ENCODE measurements around the gene DROSHA.

Gene DROSHA

DNA sequence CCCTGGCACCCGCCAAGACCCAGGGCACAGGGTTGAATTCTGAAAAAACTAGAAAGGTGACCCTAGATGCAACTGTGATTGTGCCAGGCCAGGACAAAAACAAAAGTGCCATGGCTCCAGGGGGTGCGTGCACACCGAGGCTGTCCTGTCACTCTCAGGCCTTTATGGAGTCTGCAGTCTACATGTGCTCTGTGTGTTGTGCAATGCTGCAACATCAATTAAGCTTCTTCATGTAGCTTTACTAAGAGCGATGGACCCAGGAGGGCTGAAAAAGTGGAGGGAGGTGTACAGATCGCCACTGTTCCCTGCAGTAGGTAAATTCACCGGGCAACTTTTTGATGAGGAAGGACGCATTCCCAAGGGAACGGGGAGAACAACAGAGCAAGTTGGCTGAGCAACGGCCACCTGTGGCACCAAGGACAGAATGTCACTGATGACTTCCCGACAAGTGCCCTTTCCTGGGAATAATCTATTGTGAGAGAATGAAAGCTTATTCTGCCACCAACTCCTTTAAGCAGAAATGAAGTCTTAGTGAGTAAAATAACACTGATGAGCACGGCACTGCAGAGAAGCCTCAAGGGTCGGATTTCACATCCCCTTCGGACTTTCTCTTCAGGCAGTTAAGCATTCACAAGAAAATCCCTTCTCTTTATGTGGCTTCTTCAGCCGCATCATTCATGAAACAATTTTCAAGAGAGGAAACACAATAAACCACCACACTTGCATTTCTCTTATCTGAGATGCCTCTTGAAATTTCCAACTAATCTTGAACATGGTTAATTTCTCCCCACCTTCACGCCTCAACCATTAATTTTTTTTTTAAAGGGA lies 149.6 kb downstream of the DROSHA start:
- H3K4me2 ChIP-seq (ENCODE audit: insufficient read depth, low read length): no peak overlapping the region
- no peaks in the 10 kb centered on the region for H3K27me3 ChIP-seq (ENCODE audit: insufficient read depth, low read length, poor library complexity)
- TF ChIP-seq EZH2 (IDR thresholded peaks at IDR 0.05; ENCODE audit: borderline replicate concordance, low read depth, low read length, severe bottlenecking): no peak
- TF ChIP-seq, protein P1, sequence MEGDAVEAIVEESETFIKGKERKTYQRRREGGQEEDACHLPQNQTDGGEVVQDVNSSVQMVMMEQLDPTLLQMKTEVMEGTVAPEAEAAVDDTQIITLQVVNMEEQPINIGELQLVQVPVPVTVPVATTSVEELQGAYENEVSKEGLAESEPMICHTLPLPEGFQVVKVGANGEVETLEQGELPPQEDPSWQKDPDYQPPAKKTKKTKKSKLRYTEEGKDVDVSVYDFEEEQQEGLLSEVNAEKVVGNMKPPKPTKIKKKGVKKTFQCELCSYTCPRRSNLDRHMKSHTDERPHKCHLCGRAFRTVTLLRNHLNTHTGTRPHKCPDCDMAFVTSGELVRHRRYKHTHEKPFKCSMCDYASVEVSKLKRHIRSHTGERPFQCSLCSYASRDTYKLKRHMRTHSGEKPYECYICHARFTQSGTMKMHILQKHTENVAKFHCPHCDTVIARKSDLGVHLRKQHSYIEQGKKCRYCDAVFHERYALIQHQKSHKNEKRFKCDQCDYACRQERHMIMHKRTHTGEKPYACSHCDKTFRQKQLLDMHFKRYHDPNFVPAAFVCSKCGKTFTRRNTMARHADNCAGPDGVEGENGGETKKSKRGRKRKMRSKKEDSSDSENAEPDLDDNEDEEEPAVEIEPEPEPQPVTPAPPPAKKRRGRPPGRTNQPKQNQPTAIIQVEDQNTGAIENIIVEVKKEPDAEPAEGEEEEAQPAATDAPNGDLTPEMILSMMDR (IDR thresholded peaks at IDR 0.05; ENCODE audit: borderline replicate concordance, extremely low read depth, low read length, poor library complexity, severe bottlenecking): no peak
- no peak overlapping the region for H3K9ac ChIP-seq (ENCODE audit: low read depth, low read length)
- H3K79me2 ChIP-seq (ENCODE audit: insufficient read depth, low read length): no peaks in the 10 kb centered on the region
- no peak overlapping the region for H2AFZ ChIP-seq (ENCODE audit: low read depth, low read length)
- no peaks in the 10 kb centered on the region for H3K36me3 ChIP-seq (ENCODE audit: insufficient read depth, low read length)
- H3K4me3 ChIP-seq (ENCODE audit: low read depth in 1 of 2, low read length in 2 of 2): no peak overlapping the region
- no peaks in the 10 kb centered on the region for H3K9me3 ChIP-seq (ENCODE audit: insufficient read depth, low read length, severe bottlenecking)
- DNase-seq (no peak), ATAC-seq (ENCODE audit: insufficient read depth, low read depth) (no peak)
- H3K27ac ChIP-seq (ENCODE audit: low read length): no peak overlapping the region
- no peaks in the 10 kb centered on the region for H3K4me1 ChIP-seq (ENCODE audit: insufficient read depth, low read length)
- no peaks in the 10 kb centered on the region for H4K20me1 ChIP-seq (ENCODE audit: insufficient read depth, low read length)

DNA sequence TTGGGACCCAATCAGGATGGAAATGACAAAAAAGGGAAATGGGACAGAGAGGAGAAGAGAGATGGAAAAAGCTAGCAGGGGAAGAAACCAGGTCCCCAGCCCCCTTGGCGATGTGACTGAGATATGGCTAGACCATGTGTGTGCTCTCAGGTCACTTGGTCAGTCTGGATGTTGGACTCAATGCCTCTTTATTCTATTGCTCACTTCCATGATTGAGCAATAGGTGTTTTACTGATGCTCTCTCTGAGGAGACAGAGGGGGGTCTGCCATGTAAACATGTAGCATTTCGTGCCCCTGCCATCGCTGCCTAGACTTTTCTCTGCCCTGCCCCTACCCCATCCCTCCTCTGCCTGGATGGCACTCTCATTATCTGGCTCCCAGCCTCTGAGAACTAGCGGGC lies 150.6 kb downstream of the DROSHA start:
- Histone ChIP-seq H3K9me3 (ENCODE audit: insufficient read depth, low read length, severe bottlenecking) (no peaks in the 10 kb centered on the region), H3K27ac (ENCODE audit: low read length) (no peak overlapping the region), H4K20me1 (ENCODE audit: insufficient read depth, low read length) (no peaks in the 10 kb centered on the region), H3K79me2 (ENCODE audit: insufficient read depth, low read length) (no peaks in the 10 kb centered on the region), H3K9ac (ENCODE audit: low read depth, low read length) (no peak overlapping the region), H3K27me3 (ENCODE audit: insufficient read depth, low read length, poor library complexity) (no peaks in the 10 kb centered on the region), H3K4me2 (ENCODE audit: insufficient read depth, low read length) (no peak overlapping the region), H3K4me1 (ENCODE audit: insufficient read depth, low read length) (no peaks in the 10 kb centered on the region), H2AFZ (ENCODE audit: low read depth, low read length) (no peak overlapping the region), H3K36me3 (ENCODE audit: insufficient read depth, low read length) (no peaks in the 10 kb centered on the region), H3K4me3 (ENCODE audit: low read depth in 1 of 2, low read length in 2 of 2) (no peak overlapping the region)
- DNase-seq: no peak
- TF ChIP-seq, protein P1 (IDR thresholded peaks at IDR 0.05; ENCODE audit: borderline replicate concordance, extremely low read depth, low read length, poor library complexity, severe bottlenecking): no peak
- TF ChIP-seq EZH2 (IDR thresholded peaks at IDR 0.05; ENCODE audit: borderline replicate concordance, low read depth, low read length, severe bottlenecking): no peak
- ATAC-seq (ENCODE audit: insufficient read depth, low read depth): no peak

DNA sequence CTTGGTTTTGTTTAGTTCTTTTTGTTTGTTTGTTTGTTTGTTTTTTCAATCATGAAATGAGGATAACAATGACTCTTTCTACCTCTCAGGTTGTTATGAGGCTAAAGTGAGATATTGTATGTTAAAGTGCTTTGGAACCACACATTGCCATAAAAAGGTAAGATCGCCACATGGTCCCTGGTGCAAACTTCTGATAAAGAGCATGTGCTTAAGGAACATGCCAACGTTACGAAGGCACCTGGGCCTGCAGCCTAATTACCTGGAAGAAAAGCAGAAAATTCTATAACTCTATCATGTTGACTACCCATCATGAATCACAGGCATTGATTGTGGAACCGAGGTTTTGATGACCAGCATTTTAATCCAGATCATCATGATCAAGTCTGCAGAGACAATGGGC lies 151.8 kb downstream of the DROSHA start:
- Histone ChIP-seq H3K27ac (ENCODE audit: low read length) (no peak overlapping the region), H3K79me2 (ENCODE audit: insufficient read depth, low read length) (no peaks in the 10 kb centered on the region), H3K4me2 (ENCODE audit: insufficient read depth, low read length) (no peak overlapping the region), H3K4me1 (ENCODE audit: insufficient read depth, low read length) (no peaks in the 10 kb centered on the region), H3K9me3 (ENCODE audit: insufficient read depth, low read length, severe bottlenecking) (no peaks in the 10 kb centered on the region), H4K20me1 (ENCODE audit: insufficient read depth, low read length) (no peaks in the 10 kb centered on the region), H3K36me3 (ENCODE audit: insufficient read depth, low read length) (no peaks in the 10 kb centered on the region), H2AFZ (ENCODE audit: low read depth, low read length) (no peak overlapping the region), H3K4me3 (ENCODE audit: low read depth in 1 of 2, low read length in 2 of 2) (no peak overlapping the region), H3K27me3 (ENCODE audit: insufficient read depth, low read length, poor library complexity) (no peaks in the 10 kb centered on the region), H3K9ac (ENCODE audit: low read depth, low read length) (no peak overlapping the region)
- ATAC-seq (ENCODE audit: insufficient read depth, low read depth) (no peak), DNase-seq (no peak)
- TF ChIP-seq, protein P1 (IDR thresholded peaks at IDR 0.05; ENCODE audit: borderline replicate concordance, extremely low read depth, low read length, poor library complexity, severe bottlenecking): no peak
- TF ChIP-seq EZH2 (IDR thresholded peaks at IDR 0.05; ENCODE audit: borderline replicate concordance, low read depth, low read length, severe bottlenecking): no peak

Measured in DND-41 (cell line).